Measurements from ENCODE around the gene CALU.

CALU gene

DNA sequence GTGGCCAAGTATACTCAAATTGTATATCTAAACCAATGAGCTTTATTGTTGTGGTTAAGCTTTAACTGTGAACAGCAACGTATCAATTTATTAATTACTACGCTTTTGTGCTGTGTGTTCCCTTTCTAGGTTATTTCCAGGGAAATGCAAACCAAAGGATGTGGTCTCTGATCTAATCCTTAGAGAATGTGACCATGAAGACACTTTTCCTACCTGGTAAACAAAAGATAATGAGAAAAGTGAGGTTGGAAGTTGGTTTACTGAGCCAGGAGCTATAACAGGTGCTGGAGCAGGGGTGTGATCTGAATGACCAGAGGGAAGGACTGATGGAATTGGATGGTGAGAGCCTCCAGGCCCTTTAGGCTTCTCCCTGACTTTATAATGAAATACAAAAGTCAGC is 25.4 kb upstream of the CALU start:
- DNase-seq (ENCODE audit: low read depth): no peak
- TF ChIP-seq, protein P1, sequence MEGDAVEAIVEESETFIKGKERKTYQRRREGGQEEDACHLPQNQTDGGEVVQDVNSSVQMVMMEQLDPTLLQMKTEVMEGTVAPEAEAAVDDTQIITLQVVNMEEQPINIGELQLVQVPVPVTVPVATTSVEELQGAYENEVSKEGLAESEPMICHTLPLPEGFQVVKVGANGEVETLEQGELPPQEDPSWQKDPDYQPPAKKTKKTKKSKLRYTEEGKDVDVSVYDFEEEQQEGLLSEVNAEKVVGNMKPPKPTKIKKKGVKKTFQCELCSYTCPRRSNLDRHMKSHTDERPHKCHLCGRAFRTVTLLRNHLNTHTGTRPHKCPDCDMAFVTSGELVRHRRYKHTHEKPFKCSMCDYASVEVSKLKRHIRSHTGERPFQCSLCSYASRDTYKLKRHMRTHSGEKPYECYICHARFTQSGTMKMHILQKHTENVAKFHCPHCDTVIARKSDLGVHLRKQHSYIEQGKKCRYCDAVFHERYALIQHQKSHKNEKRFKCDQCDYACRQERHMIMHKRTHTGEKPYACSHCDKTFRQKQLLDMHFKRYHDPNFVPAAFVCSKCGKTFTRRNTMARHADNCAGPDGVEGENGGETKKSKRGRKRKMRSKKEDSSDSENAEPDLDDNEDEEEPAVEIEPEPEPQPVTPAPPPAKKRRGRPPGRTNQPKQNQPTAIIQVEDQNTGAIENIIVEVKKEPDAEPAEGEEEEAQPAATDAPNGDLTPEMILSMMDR (IDR thresholded peaks at IDR 0.05; ENCODE audit: low read depth, low read length): no peak
- TF ChIP-seq POLR2A (IDR thresholded peaks at IDR 0.05; ENCODE audit: extremely low read depth, insufficient read length) (no peak), MYC (IDR thresholded peaks at IDR 0.05; ENCODE audit: low read depth, low read length) (no peak)
- TF ChIP-seq, protein P2, sequence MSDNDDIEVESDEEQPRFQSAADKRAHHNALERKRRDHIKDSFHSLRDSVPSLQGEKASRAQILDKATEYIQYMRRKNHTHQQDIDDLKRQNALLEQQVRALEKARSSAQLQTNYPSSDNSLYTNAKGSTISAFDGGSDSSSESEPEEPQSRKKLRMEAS (IDR thresholded peaks at IDR 0.05; ENCODE audit: low read depth, low read length): no peak
- H3K4me3 ChIP-seq (ENCODE audit: low read depth, low read length): no peak overlapping the region

DNA sequence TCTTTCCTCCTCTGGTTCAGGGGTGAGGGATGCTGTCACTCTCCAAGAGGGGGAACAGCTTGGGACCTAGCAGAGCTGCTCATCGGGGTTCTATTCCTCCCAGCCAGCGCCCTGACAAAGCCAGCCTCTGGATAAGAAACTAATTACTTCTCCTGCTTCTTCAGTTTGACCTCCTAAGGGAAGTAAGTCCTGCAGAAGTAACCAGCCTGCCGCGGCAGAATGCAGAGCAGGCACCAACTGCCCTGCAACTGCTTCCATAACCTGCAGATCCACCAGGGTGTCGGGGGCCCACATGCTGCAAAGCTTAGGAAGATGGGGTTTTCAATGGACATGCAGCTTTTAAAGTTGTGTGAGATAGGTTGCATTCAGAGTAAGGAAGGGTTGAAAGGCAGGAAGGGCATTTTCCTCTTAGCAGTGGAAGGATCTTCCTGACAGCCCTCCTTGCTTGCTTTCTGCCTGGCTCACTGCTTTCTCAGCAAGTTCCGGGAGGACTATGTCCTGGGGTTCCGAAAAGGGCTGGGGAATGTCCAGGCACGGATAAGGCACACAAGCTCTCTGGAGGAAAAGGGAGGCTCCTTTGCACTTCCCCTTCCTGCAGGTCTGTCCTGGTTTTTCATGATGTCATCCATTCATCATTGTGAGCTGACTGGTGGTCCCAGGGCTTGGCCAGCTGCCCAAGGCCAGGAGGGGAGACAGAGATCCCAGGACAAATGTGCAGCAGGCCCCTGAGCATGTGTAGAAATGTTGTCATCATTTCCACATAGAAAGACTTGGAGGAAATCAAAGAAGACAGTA is 24.3 kb upstream of the CALU start:
- TF ChIP-seq, protein P1 (IDR thresholded peaks at IDR 0.05; ENCODE audit: low read depth, low read length): no peak
- TF ChIP-seq, protein P2 (IDR thresholded peaks at IDR 0.05; ENCODE audit: low read depth, low read length): no peak
- TF ChIP-seq MYC (IDR thresholded peaks at IDR 0.05; ENCODE audit: low read depth, low read length): no peak
- TF ChIP-seq POLR2A (IDR thresholded peaks at IDR 0.05; ENCODE audit: extremely low read depth, insufficient read length): no peak
- no peak for DNase-seq (ENCODE audit: low read depth)

DNA sequence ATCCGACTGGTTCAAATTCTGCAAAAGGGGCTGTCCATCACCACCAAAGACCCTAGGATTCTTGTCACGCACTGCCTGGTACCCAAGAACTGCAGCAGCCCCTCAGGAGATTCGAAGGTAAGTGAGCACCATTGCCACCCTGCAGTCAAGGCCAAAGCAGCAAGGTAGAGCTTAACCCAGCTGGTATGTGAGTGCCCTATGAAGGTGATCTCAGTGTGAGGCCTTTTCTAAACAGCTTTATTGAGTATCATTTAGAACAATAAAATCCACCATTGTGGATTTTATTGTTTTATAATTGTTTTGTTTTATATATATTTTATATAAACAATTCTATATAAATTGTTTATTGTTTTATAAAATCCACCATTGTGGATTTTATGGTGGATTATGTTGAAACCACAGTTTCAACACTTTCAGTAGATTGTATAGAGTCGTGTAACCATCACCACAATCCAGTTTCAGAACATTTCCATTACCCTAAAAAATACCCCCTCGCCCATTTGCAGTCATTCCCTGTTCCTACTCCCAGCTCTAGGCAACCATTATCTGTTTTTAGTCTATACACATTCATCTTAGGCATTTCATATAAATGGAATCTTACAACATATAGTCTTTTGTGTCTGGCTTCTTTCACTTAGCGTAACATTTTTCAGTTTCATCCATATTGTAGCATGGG is 20.1 kb upstream of the CALU start:
- no peak for DNase-seq (ENCODE audit: low read depth)
- TF ChIP-seq POLR2A (IDR thresholded peaks at IDR 0.05; ENCODE audit: extremely low read depth, insufficient read length) (no peak), MYC (IDR thresholded peaks at IDR 0.05; ENCODE audit: low read depth, low read length) (no peak)
- TF ChIP-seq, protein P1 (IDR thresholded peaks at IDR 0.05; ENCODE audit: low read depth, low read length): no peak
- TF ChIP-seq, protein P2 (IDR thresholded peaks at IDR 0.05; ENCODE audit: low read depth, low read length): no peak
- H3K4me3 ChIP-seq (ENCODE audit: low read depth, low read length): no peak overlapping the region

More for the DNA sequence above, 24.3 kb upstream of the CALU start:
- H3K4me3 ChIP-seq (ENCODE audit: low read depth, low read length): no peak overlapping the region

DNA sequence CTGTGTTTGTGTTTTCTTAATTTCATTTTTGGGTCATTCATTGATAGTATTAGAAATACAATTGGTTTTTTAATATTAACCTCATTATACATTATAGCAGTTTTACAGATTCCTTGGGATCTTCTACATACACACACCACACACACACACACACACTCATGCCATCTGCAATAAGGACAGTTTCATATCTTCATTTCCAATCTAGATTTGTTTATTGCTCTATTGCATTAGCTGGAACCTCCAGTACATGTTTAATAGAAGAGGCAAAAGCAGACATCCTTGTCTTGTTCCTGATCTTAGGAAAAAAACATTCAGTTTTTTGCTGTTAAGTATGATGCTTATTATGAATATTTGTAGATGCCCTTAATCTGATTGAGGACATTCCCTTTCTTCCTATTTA is 17.8 kb upstream of the CALU start:
- DNase-seq (ENCODE audit: low read depth): no peak
- TF ChIP-seq POLR2A (IDR thresholded peaks at IDR 0.05; ENCODE audit: extremely low read depth, insufficient read length) (no peak), MYC (IDR thresholded peaks at IDR 0.05; ENCODE audit: low read depth, low read length) (no peak)
- TF ChIP-seq, protein P2 (IDR thresholded peaks at IDR 0.05; ENCODE audit: low read depth, low read length): no peak
- TF ChIP-seq, protein P1 (IDR thresholded peaks at IDR 0.05; ENCODE audit: low read depth, low read length): no peak
- H3K4me3 ChIP-seq (ENCODE audit: low read depth, low read length): no peak overlapping the region

DNA sequence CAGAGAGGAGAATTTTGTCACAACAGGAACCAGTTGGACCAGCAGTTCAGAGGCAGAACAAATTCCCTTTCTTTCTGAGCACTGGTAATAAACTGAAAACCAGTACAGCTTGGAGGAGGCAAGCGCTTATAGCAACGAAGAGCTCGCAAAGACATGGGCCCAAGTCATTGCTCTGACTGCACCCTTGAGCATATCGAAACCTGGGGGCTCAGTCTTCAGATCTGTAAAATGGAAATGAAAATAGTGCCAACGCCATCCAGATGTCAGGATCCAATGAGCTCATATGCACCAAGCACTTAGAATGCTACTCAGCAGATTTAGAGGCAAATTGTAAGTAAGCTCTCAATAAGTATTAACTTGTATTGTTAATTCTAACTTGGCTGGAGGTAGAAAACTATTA is 14.4 kb upstream of the CALU start:
- DNase-seq (ENCODE audit: low read depth): no peak
- TF ChIP-seq MYC (IDR thresholded peaks at IDR 0.05; ENCODE audit: low read depth, low read length) (no peak), POLR2A (IDR thresholded peaks at IDR 0.05; ENCODE audit: extremely low read depth, insufficient read length) (no peak)
- TF ChIP-seq, protein P2 (IDR thresholded peaks at IDR 0.05; ENCODE audit: low read depth, low read length): no peak
- TF ChIP-seq, protein P1 (IDR thresholded peaks at IDR 0.05; ENCODE audit: low read depth, low read length): no peak
- no peak overlapping the region for H3K4me3 ChIP-seq (ENCODE audit: low read depth, low read length)
